GM15510 (cell line): ENCODE data around the gene WIPI1.

Experiments used
- POLR2A ChIP-seq: IDR thresholded peaks from 3 replicates; pipeline ENCODE4 v1.6.1; 2011; ENCODE audit warnings: borderline replicate concordance; ENCODE audit not compliant: insufficient read length; ENCODE audit errors: extremely low read depth

WIPI1 gene

DNA sequence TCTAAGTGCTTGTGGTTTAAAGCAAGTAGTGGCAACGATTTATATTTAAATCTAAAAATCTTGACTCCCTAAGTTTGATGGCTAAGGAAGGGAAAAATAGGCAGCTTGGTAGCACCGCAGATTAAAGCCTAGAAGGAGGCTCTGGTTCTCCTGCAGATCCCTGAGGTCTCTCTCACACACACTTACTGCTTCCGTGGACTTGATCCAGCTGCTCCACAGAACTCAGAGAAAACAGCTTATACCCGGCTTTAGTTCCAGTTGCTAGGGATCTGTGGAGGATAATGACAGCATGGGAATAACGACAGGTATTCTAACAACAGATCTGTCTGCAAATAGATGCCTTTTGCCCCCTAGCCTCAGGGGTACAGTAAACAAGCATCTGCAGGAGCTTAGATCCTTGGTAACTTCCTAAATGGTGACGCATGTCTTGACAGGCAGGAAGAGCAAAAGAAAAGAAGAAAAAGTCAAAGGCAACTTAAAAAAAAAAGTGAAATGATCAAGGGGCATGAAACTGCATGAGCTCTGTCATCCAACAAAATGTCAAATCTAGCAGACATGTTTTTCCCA, 4.5 kb downstream of the WIPI1 start:
- no peak for TF ChIP-seq POLR2A

DNA sequence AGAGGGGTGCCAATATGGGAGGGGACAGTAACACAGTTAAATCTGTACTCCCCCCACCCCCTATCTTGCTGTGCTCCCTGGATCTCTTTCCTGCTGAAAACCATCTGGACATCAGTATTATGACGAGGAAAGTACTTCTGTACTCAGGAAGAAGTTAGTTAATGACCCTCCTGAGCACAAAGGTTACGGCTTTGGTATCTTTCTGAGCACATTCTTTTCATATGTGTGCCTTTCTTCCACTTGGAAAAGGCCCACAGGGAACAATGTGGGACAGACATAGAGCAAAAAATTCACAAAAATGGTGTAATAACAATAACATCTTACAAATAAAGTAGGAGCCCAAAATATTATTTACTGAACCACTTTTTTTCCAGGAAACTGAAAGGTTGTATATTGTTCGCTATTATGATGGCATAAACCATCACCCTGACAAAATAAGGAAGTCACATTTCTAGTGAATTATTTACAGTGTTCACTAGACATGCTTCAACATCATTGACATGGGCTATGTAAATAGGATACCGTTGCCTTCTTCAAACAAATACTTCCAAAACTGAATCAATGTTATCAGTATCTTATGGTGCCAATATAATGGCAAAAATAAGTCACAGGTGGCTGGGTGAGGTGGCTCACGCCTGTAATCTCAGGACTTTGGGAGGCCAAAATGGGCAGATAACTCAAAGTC, 5.5 kb downstream of the WIPI1 start:
- no peak for TF ChIP-seq POLR2A

GRCh38 chr17:68450801-68451200, 6.5 kb downstream of the WIPI1 start:
- TF ChIP-seq POLR2A, result no peak

DNA sequence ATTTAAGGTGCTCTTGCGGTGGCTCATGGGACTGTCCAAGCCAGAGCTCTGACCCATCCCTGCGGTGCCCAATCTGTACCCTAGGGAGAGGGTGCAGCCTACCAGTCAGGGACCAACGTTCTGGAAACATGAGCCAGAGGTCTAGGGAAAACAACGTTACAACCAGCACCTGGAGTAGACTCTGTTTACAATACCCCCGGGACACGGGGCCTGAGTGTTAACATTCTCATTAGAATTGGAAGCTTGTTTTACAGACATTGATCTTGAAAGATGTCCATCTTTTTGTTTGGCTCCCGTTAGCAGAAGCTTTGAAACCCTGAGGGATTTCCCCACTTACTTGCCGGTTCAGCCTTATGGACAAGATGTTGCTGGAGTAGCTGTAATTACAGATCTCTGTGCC, 6.9 kb downstream of the WIPI1 start:
- no peak for TF ChIP-seq POLR2A

- TF ChIP-seq POLR2A, result no peak
Observed at GRCh38 chr17:68449021-68449739, 8.1 kb downstream of the WIPI1 start.

GRCh38 chr17:68446626-68447041, 10.7 kb downstream of the WIPI1 start:
- TF ChIP-seq POLR2A, result no peak

DNA sequence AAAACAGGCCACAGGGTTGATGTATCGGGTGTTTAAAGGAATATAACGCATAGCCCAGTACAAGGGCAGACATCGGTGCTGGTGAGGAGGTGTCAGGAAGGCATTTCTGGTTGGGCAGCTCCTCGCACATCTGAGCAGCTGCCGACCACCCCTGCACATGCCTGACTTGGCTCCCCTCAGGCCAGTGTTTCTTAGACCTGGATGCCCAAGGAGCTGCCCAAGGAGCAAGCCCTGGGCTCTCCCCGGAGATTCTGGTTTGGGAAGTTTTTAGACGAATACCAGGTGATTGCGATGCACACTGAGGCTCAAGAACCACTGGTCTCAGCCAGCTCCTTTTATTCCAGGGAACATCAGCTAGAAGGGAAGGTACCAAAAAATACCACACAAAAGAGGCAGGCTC, 11.6 kb downstream of the WIPI1 start:
- no peak for TF ChIP-seq POLR2A

DNA sequence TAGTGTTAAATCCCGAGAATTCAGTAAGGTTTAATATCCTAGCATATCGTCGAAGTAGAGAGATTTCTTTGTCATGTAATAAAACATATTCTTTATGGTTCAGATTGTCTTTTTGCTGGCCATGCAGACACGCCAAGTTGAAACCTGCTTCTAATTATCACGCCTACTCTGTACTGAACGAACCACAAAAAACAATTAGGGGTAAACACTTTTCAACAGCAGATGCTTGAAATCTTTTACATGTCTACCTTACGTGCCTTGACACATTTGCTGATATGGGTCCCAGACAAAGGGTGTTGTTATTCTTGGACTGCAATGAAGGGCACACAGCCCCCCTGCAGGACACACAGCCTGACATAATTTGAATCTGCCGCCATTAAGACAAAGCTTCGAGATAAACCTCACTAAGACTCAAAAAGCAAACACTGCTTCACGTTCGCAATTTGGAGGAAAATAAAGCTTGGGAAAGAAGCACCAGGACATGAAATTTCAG, 13.3 kb downstream of the WIPI1 start:
- TF ChIP-seq POLR2A, result no peak

GRCh38 chr17:68441070-68441770, 16.1 kb downstream of the WIPI1 start:
- TF ChIP-seq POLR2A, result no peak

- TF ChIP-seq POLR2A, result no peak
Observed at GRCh38 chr17:68440526-68440925, 16.8 kb downstream of the WIPI1 start.

DNA sequence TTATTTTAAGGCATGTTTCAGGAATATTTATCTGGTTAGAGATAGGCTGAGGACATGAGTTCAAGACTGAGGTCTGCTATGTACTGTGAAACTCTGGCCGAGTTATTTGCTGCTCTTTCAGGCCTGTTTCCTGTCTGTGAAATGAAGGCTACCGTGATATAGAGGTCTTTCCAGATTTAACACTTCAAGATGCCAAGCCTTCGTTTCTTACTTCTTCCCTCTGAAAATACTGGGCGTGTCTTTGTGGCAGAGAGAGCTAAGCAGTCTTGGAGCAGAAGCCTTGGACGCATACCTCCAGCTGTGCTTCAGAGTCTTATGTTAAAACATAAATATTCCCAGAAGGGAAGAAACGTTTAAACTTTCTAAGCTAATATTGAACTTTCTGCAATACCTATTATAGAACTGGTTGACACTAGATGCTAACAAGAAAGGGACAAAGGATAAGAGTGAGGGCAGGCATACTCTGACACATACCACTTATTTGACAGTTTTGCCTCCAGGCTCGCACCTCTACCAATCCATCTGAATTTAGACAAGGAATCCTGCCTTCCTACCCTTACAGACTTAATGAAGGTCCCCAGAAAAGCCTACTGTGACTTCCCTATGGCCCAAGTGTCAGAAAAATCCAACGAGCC, 17.5 kb downstream of the WIPI1 start:
- no peak for TF ChIP-seq POLR2A

GRCh38 chr17:68437979-68438822, 19.1 kb downstream of the WIPI1 start:
- no peak for TF ChIP-seq POLR2A

DNA sequence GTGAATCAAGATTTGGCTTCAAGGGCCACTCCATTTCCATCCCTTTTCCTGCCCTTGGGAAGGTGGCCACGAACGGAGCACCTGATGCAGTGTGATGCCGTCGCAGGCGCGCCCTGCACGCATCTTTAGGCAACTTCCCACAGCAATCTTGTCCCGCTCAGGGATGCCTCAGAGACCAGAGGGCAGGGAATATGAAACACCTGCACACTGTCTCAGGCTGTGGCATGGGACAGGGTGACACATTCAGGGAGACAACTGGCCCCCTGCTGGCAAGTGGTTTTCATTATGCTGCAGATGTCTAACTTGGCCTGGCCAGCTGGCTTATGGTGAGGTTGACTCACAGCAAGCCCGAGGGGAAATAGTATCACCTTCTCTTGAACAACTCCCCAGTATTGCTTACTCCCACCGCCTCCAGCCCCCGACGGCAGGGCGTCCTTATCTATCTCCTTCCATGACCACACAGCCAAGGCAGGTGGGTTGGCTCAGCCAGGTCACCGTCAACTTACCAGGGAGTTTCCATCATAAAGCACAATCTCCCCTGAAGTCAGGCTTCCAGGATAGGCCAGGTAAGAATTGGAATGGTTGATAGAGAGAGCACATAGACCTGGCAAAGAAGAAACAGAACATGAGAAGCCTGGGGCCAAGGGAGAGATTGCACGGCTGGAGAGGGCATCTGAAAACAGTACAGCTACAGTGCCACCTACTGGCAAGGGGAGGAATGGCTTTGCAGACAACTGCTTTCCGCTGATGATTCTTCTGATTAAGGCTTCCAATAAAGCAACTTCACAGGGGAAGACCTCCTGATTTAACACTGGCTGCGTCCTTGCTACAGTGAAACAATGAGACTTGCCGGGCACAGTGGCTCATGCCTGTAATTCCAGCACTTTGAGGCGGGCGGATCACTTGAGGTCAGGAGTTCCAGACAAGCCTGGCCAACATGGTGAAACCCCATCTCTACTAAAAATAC, 21.1 kb downstream of the WIPI1 start:
- TF ChIP-seq POLR2A, result no peak

GRCh38 chr17:68435361-68435760, 21.9 kb downstream of the WIPI1 start:
- TF ChIP-seq POLR2A, result no peak
